ENCODE measurements around the gene QRFP.

- TF ChIP-seq ZNF169 (tag by site-specific recombination; IDR thresholded peaks at IDR 0.05) (no peak), CTCF (tag by site-specific recombination; IDR thresholded peaks at IDR 0.05) (no peak), REST (tag by site-specific recombination; IDR thresholded peaks at IDR 0.05) (no peak)
- TF ChIP-seq, protein P1, sequence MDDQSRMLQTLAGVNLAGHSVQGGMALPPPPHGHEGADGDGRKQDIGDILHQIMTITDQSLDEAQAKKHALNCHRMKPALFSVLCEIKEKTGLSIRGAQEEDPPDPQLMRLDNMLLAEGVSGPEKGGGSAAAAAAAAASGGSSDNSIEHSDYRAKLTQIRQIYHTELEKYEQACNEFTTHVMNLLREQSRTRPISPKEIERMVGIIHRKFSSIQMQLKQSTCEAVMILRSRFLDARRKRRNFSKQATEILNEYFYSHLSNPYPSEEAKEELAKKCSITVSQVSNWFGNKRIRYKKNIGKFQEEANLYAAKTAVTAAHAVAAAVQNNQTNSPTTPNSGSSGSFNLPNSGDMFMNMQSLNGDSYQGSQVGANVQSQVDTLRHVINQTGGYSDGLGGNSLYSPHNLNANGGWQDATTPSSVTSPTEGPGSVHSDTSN (CRISPR knock-in tag; IDR thresholded peaks at IDR 0.05), result no peak
- TF ChIP-seq, protein P2, sequence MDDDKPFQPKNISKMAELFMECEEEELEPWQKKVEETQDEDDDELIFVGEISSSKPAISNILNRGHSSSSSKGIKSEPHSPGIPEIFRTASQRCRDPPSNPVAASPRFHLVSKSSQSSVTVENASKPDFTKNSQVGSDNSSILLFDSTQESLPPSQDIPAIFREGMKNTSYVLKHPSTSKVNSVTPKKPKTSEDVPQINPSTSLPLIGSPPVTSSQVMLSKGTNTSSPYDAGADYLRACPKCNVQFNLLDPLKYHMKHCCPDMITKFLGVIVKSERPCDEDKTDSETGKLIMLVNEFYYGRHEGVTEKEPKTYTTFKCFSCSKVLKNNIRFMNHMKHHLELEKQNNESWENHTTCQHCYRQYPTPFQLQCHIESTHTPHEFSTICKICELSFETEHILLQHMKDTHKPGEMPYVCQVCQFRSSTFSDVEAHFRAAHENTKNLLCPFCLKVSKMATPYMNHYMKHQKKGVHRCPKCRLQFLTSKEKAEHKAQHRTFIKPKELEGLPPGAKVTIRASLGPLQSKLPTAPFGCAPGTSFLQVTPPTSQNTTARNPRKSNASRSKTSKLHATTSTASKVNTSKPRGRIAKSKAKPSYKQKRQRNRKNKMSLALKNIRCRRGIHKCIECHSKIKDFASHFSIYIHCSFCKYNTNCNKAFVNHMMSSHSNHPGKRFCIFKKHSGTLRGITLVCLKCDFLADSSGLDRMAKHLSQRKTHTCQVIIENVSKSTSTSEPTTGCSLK (tag by site-specific recombination; IDR thresholded peaks at IDR 0.05), result no peak
Measured at GRCh38 chr9:130891688-130892476, 4.7 kb downstream of the QRFP start.

Measured in HEK293 (cell line).